ENCODE measurements around the gene MIPEP.

MIPEP gene

DNA sequence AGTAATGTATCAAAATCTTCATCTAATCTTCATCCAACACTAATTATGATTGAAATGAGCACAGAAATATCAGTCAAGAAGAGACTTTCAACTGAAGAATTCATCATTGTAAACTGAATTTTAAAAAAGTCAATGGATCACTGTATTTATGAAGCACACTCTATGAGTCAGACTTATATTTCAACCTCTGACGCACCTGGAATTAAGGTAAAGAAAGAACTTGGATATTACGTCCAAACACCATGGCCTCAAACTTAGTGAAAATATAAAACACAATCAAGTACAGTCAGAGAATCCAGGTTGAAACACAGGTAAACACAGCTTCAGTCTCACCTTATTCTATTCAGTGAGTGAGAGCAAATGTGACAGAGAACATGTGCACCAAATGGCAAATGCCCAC lies 39.5 kb downstream of the MIPEP start:
- no peak for DNase-seq

DNA sequence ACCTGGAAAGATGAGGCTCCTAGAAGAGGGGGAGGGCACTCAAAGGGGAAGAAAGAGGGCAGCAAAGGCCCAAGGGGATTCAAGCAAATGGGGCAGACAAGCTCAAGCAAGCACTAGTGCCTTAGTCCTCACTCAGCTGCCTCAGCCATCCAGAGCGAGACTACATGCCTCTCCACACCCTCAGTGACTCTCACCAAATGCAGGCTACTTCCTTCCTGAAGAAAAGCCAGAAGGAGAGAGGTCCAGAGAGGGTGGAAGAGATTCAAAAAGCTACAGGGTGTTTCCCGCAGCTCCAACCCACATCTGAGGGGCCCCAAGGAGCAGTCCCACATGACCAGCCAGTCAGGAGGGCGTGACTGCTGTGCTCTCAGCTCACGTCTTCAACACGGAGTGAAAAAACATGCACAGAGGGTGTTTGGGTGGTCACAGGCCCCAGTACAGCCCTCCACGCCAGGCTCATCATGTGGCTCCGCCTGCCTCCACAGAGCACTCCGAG lies 40.5 kb downstream of the MIPEP start:
- no peak for DNase-seq

DNA sequence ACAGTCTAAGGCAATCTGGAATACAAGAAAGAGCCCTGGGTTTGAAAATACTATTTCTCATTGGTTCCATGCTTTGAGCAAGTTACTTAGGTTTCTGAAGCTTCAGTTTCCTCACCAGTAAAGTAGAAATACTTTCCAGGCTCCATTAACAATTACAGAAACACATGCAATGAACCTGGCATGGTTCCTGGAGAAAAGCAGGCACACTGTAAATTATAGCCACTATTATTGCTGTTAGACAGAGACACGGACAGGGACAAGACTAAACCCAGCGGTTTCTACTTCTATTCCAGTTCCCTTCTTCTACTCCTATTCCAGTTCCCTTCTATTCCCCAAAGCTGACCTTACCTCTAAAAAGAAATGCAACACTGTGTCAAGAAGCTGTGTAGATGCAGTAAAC lies 41.2 kb downstream of the MIPEP start:
- DNase-seq, result no peak

DNA sequence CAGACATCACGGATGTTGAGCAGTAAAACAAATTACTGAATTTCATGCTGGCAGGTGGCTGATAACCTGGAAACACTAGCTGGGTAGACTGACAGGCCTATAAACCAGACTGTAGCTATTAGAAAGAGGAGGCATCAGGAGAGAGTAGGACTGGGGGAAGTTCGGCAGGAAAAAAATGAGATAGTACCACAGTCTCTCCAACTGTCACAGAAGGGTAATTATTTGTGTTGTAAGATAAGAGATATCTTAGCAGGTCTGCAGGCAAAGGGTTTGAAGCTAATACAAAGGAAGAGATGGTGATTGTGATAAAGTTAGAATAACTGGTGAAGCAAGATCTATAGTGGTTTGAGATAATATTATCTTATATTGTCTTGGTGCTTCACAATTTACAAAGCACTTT lies 41.7 kb downstream of the MIPEP start:
- no peak for DNase-seq

DNA sequence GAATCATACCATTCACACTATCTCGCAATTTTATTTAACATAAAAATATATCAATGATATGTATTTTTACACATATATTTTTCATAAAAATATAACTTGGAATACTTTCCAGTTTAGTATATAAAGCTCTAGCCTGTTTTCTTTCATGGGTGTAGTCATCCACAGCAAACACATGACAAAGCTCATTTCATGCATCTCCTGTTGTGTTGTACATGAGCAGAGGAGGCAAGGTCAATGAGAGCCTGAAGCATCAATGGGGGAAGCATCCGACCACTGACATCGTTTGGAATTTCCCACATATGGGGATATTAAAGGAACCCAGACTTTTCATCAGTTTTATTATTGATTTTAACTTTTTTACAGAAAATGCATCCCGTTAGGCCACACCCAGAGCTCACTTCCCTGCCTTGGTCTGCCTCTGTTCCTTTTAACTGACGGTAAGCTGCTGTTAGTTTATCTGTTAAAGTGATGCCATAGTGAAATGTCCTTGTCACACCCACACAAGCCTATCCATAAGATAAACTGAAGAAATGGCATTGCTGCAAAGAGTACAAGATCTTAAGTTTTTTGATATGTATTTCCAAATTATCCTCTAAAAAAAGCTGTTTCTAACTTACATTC lies 44.0 kb downstream of the MIPEP start:
- no peak for DNase-seq

DNA sequence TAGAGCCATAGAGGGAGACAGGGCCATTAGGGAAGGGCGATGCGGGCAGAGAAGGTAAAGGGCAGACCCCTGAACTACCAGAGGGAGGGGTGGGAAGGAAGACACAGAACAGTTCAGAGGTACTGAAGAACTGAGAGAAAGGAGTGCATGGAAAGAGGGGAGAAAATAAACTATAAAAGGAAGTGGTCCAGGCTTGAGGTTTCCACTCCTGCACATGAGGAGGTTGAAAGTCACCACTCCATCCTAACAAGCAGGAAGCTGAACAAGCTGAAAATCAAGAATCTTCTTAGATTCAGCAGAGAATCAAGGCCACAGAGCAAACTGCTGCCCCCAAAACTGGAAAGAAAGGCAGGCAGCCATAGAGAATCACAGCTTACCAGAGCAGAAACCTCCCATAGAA lies 45.1 kb downstream of the MIPEP start:
- DNase-seq, result no peak

DNA sequence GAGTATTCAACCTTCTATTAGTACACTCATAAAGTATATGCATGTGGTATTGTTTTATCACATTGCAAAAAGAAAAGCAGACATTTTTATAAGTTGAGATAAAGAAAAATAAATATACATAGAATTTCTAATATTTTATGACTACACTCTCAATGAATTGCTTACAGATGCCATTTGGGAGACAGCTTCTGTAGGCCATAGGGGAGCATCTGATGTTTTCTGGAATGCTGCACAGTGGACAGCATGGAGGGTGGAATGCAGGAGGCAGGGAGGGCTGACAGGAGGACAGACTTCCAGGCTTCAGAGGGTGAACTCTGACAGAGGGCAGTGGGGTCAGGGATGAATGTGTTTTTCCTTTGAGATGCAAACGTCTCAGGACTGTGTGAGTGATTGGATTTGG lies 45.8 kb downstream of the MIPEP start:
- no peak for DNase-seq

DNA sequence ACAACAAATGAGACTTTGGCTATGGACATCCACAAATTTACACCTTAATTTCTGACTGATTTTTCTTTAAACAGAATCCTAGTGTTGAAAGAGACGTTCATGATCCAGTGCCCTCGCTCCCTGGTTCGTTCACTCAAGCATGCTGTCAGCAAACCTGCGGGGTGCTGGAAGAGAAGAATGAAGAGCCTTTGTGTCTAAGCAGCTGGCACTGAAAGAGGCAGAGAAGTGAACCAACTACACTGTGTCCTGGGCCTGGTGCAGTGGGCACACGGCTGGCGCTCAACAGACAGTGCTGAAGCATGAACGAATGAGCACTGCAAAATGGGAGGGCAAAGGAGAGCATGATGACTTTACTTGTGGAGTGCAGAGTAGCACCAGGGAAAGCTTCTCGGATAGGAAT lies 46.8 kb downstream of the MIPEP start:
- DNase-seq, result no peak

DNA sequence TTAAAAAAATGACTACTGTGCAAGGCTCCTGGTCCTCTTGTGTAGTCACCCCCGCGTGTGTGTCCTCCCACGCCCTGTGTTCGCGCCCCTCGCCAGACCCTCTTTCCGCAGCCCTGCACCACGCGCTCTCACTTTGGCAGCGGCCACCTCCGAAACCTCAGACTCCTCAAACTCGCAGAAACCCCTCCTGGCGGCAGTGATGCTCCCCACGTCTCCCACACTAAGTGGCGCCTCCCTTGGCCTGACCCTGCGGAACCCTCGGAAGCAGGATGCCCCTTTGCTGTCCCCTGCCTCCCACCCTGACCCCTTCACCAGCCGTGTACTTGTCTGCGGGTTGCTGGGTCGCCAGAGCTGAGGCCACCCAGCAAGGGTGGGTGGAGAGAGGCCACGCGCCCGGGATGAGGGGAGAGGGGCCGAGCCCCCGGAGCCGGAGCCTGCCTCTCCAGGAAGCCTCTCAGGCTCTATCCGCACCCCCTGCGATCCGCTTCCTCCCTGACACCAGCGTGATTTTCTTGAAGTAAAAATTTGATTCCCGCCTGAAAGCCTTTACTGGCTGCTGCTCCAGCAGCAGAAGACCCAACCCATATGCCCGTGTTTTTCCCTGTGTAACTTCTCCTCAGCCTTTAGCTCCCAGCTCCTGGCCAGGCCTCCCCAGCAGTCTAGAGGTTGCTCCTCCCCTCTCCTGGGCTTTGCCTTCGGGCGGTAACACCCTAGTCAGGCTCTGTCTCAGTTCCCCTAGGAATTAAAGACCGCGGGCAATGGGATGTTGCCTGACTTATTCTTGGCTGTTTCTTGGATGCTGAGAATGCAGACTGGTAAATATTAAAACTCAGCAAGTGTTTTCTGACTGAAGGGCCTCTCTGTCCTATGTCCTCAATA lies 55.2 kb downstream of the MIPEP start:
- DNase-seq, result no peak

DNA sequence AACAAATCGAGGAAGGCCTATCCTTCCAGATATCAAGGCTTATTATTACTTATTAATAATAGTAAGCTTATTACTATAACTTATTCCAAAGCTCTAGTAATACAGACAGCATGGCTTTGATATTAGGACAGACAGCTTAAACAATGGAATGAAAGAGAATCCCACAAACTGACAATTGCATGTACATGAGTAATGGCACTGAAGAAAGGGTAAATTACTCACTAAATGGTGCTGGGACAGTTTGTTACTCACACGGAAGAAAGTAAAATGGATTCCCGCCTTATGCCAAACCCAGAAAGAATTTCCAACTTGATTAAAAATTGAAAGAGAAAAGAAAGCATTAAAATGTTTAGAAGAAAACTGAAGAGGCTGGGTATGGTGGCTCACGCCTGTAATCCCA lies 60.3 kb downstream of the MIPEP start:
- DNase-seq, result no peak

DNA sequence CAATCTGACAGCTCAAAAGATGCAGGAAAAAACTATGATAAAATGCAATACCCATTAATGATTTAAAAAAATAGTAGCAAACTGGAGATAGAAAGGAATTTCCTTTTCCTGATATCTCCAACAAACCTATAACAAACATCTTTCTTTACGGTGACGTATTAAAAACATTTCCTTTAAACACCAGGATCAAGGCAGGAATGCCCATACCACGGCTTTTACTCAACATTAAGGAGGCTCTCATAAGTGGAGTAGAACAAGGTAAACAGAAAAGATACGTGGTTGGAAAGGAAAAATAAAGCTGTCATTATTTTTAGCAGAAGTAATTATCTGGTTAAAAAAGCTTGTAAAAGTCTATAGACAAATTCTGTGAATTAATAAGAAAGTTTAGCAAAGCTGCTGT lies 61.1 kb downstream of the MIPEP start:
- no peak for DNase-seq

DNA sequence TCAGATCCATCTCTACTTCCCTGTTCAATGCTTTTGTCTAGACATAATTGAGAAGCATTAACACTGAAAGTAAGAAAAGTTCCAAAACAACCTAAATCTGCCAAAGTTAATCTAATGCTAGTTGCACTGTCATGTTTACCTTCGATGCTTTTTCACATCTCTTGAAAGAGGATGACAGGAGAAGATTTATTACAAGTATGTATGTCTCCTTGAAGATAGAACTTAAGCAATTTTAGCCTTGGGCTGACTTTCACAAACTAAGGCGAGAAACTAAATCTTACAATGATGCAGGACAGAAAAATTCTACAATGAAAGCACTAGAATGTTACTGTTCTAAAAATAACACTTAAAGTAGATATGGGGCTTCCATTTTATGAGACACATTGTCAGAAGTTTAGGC lies 64.0 kb downstream of the MIPEP start:
- no peak for DNase-seq

DNA sequence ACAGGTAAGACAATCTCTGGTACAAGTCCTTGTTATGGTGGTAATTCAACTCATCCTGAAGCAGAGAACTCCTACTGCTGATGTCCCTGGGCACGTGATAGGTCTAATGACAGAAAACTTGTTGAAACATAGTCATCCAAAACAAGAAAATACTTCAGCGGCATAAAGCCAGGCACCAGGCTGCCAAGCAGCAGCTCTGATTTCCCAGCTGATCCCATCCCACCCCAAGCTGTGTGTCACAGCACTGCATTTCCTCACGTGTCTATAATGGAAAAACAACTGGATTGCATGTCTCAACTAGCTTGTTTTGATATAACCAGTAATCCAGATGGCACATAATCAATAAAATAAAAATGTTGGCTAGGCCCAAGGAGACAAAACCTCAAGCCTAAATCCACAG lies 64.8 kb downstream of the MIPEP start:
- no peak for DNase-seq

DNA sequence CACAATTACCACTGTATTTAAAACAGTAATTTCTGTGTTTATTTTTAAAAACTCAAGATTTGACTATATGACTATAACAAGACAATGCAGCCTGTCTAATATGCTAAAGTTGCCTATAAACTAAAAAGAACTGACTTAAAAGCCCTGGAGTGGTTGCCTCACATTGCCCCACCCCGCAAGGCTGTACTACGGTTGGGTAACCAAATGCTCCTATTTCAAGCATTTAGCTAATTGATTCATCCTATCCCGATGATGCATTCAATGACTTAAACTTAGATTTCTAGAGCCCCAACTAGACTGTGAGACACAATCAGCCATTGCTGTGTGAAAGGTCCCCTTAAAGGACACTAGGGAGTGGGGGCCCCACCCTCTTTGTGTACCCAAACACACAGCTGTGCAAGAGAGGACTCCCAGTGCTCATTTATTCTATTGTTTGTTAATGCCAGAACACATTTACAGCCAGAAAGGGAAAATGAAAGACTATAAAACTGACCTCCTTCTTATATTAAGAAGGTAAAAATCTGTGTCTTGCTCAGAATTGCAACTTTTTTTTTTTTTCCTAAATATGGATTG lies 66.9 kb downstream of the MIPEP start:
- DNase-seq, result no peak

DNA sequence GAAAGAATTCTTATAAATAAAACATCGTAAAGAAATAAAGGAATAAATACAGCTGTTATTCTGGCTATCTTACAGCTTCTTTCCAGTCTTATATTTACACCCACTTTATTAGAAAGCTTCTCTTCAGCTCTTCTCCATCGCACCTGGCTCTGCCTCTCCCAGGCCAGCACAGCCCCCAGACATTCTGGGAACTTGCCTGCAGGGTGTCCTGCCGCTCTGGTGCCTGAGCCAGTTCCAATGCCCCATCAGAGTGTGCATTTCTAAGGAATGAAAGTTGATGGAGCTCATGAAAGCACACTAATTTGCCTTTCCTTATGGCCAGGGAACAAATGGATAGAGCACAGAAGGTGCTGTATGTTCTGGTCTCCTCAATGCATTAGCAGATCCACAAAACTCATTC lies 68.7 kb downstream of the MIPEP start:
- DNase-seq, result no peak

DNA sequence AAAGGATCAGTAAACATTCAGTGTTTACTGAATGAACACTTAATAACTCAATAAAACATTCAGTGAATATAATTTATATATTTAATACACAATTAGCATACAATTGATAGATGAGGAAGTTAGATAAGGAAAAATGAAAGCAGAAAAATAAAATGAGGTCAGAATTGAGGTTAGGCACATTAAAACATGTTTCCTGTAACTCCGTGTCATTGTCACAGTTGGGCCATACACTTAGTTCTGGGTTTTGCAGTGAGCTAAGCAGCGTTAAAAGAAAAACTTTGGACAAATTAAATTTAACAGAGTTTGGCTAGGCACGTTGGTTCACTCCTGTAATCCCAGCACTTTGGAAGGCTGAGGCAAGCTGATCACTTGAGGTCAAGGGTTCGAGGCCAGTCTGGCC lies 71.4 kb downstream of the MIPEP start:
- DNase-seq, result no peak

DNA sequence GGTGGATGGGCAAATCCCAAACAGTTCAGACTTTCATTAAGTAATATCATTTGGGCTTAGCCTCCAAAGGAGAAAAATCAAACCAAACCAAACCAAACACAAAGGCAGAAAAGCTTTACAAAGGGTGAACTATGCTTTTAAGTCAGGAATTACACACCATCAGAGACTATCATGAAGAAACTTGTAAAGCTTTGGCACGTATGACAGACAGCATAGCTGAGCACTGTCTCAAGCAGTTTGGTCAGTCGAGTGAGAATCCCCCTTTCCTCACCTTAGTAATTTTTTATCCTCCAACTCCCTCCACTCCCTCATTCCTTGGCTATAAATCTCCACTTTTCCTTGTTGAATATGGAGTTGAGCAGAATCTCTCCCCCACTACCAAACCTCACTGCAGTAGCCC lies 72.1 kb downstream of the MIPEP start:
- no peak for DNase-seq

DNA sequence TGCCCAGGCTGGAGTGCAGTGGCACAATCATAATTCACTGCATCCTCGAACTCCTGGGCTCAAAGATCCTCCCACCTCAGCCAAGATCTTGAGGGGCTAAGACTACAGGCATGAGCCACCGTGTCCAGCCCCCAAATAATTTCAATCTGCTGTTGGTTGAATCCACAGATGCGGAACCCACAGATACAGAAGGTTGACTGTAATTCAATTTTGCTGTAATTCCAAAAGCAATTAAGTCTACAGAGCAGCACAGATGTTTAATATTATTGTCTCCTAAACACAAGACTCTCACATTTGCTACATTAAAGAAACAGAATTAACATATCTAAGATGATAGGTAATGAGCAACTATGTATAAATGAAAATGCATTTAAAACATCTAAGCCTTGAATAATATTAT lies 75.6 kb downstream of the MIPEP start:
- no peak for DNase-seq

DNA sequence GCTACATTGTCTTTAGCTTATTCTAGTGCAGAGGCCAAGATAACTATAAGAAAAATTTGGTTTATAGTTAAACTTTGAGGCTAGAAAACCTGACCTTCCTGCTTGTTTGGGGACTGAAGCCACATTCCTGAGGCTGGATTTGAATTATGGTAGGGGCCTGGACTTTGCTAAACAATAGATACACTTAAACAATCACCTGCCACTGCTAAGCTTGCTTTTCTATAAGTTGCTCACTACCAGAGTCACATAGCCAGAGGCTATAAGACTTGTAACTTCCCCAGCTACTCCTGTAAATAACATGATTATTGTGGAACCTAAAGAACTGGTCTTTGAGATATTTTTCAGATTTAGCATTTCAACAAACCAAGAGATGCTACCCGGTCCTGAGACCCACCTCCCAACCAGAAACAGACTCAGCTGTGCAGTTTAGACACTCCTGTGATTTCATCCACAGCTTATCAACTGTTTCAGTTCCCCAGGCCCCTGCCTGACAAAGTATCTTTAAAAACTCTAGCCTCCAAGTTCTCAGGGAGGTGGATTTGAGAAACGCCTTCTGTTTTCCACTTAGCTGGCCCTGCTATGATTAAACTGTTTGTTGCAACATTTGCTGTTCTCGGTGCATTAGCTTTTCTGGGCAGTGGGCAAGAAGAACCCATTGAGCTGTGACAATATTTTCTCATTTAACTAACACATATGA lies 77.7 kb downstream of the MIPEP start:
- no peak for DNase-seq

DNA sequence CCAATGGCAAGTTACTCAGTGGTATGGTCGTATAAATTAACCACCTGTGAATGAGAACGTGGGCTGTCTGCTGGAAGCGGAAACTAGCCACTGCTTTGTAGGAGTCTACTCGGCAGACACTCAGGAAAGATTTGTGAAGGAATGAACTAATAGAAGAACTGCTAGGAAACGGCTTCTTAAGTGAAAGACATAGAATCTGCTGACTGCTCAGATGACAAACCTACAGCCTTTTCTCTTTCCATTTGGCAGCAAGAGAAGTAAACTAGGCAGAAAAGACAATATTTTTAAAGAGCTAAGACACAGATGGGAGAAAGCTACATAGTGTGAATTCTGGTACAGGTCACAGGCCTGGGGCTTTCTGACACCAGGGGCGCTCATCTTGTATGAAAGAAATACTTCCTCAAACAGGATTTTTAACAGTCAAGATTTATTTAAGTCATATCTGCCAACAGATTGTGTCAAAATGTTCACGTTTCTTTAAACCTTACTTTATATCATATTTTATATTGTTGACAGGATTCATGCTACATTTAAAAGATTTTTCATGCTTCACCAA lies 78.4 kb downstream of the MIPEP start:
- no peak for DNase-seq

DNA sequence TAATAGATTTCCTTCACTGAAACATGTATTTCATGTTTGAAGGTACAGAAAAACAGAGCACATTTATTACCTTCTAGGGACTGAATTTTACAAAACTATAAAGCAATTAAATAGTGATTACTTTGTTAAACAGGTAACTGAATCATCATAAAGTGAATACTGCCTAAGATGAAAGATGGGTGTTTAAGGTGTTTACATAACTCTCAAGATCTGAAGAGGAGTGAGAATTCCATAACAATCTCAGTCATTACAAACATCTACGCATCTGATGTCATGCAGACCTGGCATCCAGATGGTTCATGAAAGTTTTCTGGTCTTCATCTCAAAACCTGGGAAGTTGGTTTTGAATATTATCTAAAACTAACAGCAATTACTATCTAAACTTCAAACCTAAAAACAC lies 80.4 kb downstream of the MIPEP start:
- no peak for DNase-seq

DNA sequence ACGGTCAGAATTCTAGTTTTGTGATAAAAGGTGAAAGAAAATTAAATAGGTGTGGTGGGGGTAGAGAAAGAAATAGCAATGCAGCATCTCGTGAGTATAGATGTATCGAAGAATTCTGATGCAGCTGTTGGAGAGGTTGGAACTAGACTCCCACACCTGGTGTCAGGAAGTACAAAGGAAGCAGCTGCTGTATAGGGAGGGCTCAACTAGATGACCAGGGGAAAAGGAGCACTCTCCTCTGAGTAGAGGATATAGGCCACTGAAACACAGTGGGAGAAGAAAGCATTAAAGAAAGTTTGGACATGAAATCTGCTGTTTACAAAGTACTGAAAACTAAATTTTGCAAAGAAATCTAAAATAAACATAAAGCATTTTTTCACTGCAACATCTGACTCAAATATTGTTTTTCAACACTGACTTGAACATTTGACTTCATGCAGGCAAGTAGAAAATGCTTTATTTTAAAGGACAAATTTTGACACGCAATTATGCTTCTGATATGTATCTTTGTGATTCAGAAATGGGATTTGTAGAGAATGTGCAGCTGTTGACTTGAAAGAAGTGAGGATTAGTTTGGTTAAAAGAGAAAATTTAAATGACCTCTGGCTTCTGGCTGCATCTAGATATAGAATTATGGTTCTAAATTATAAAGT lies 82.2 kb downstream of the MIPEP start:
- DNase-seq, result no peak

DNA sequence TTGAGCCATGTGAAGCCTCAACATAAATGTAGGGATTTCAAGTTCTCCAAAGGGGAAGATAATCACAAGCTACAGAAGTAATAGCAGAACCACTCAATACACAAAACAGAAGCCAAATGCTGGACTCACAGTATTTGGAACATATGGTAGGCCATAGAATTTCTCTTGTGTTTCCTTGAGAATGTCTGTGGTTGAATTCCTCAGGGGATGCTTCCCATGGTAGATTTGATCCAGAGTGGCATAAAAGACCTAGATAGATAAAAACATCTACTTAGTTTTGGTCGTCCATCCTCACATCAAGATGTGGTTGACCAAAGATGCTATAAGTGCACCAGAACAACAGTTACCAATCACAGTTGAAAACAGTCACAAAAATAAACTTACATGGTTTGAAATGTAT lies 83.4 kb downstream of the MIPEP start:
- no peak for DNase-seq

All from activated naive CD4-positive, alpha-beta T cell treated with Interleukin-2 at 50 U/mL for 16 hours (primary cell).